HCT116 (cell line): ENCODE results near the gene ZXDC. TPM values are rescaled to one million over a fixed set of nuclear protein-coding genes. Genes with fewer than 3 reads are reported as not detected.

Experiments
- ATAC-seq: fragments of 200-7000 bp; cut with Tn5 transposase; 2 replicates; pipeline ENCODE4 v1.9.1; 2020; ENCODE audit warnings: mild to moderate bottlenecking, moderate library complexity
- BruUV-seq: library from RNA; stranded (reverse); fragments of 400-500 nt; replicated peaks from 2 replicates; lab custom pipeline; 2021; lab: Mats Ljungman, UMichigan
- CTCF ChIA-PET: fragments of 300-600 bp; sonication (Branson Sonifier 250); formaldehyde crosslinking; loops from one replicate; lab custom pipeline; 2021; ENCODE audit warnings: antibody characterized with exemption; lab: Charles Lee
- POLR2A ChIA-PET: fragments of 300-600, 350-600 bp; sonication (Branson Sonifier 250); formaldehyde crosslinking; loops from one replicate; lab custom pipeline; 2021; ENCODE audit warnings: antibody characterized with exemption; lab: Charles Lee
- RAD21 ChIA-PET, 2 experiments: fragments of 300-600 bp; sonication (Branson Sonifier 250); formaldehyde crosslinking; loops; one replicate each; lab custom pipeline; 2023; ENCODE audit warnings: low total read pairs in 2 of 2; ENCODE audit not compliant: uncharacterized antibody in 2 of 2, unreplicated experiment in 2 of 2, low non-redundant PET in 1 of 2; lab: Charles Lee
- DNase-seq: peaks from one replicate; pipeline ENCODE4 v3.0.0-alpha.2; 2010; ENCODE audit warnings: low read depth, low spot score
- H2AFZ ChIP-seq: fragments of 200-600 bp; shearing (Covaris generic), sonication (generic); 2 replicates; pipeline ENCODE4 v1.6.1; 2017; ENCODE audit warnings: low read depth, mixed run types, mixed read lengths, antibody characterized with exemption, low read length; ENCODE audit not compliant: poor library complexity, severe bottlenecking
- H3K27ac ChIP-seq: 2 replicates; pipeline ENCODE4 v1.5.1; 2012; ENCODE audit warnings: low read depth, low read length
- H3K27me3 ChIP-seq: fragments of 200-600 bp; sonication (generic); 2 replicates; pipeline ENCODE4 v1.6.1; 2016; ENCODE audit warnings: mixed run types, low read length, mixed read lengths; ENCODE audit not compliant: insufficient read depth
- H3K36me3 ChIP-seq, 2 experiments: fragments of 200-500 bp in 1 of 2; fragments of 200-600 bp in 1 of 2; sonication (Bioruptor generic) in 1 of 2; sonication (generic) in 1 of 2; 2 replicates each; pipeline versions ENCODE4 v1.5.1 to v1.6.1; 2014 to 2016; ENCODE audit warnings: low read length in 2 of 2, inconsistent platforms in 1 of 2, mixed read lengths in 1 of 2, mixed run types in 1 of 2; ENCODE audit not compliant: insufficient read depth in 2 of 2, control insufficient read depth in 1 of 2
- H3K4me1 ChIP-seq, 2 experiments: fragments of 200-600 bp in 1 of 2; sonication (generic) in 1 of 2; 2 replicates each; pipeline versions ENCODE4 v1.5.1 to v1.6.1; 2012 to 2017; ENCODE audit warnings: low read length in 2 of 2, inconsistent platforms in 1 of 2, mild to moderate bottlenecking in 1 of 2, mixed read lengths in 1 of 2, mixed run types in 1 of 2, moderate library complexity in 1 of 2; ENCODE audit not compliant: insufficient read depth in 2 of 2, control insufficient read depth in 1 of 2
- H3K4me2 ChIP-seq: fragments of 200-600 bp; sonication (generic); 2 replicates; pipeline ENCODE4 v1.6.1; 2017; ENCODE audit warnings: mixed run types, low read length, mixed read lengths
- H3K4me3 ChIP-seq, 2 experiments: fragments of 200-600 bp in 1 of 2; sonication (generic) in 1 of 2; replicated peaks in 1 of 2; 2 replicates each; pipeline ENCODE4 v1.5.1; 2011 to 2016; ENCODE audit warnings: low read length in 2 of 2, control low read depth in 1 of 2, low read depth in 1 of 2, mild to moderate bottlenecking in 1 of 2, mixed read lengths in 1 of 2, mixed run types in 1 of 2
- H3K79me2 ChIP-seq: fragments of 200-600 bp; sonication (generic); 2 replicates; pipeline ENCODE4 v1.6.1; 2017; ENCODE audit warnings: mild to moderate bottlenecking, mixed run types, low read length, moderate library complexity, mixed read lengths; ENCODE audit not compliant: insufficient read depth
- H3K9ac ChIP-seq: fragments of 200-600 bp; sonication (generic); 2 replicates; pipeline ENCODE4 v1.6.1; 2016; ENCODE audit warnings: low read length, mixed read lengths
- H3K9me2 ChIP-seq: fragments of 200-600 bp; sonication (generic), shearing (Covaris generic); 2 replicates; pipeline ENCODE4 v1.6.1; 2017; ENCODE audit warnings: mixed run types, mild to moderate bottlenecking, moderate library complexity; ENCODE audit not compliant: insufficient read depth
- H3K9me3 ChIP-seq, 2 experiments: fragments of 200-500 bp in 1 of 2; fragments of 200-600 bp in 1 of 2; sonication (Bioruptor generic) in 1 of 2; sonication (generic) in 1 of 2; 2 replicates each; pipeline ENCODE4 v1.6.1; 2014 to 2017; ENCODE audit warnings: low read length in 2 of 2, mixed read lengths in 2 of 2, inconsistent platforms in 1 of 2, low read depth in 1 of 2, mild to moderate bottlenecking in 1 of 2, mixed run types in 1 of 2, moderate library complexity in 1 of 2; ENCODE audit not compliant: control insufficient read depth in 1 of 2, insufficient read depth in 1 of 2
- H4K20me1 ChIP-seq: fragments of 200-600 bp; sonication (generic), shearing (Covaris generic); 2 replicates; pipeline ENCODE4 v1.6.1; 2017; ENCODE audit warnings: mixed run types, mild to moderate bottlenecking, moderate library complexity; ENCODE audit not compliant: insufficient read depth
- ATF3 ChIP-seq: IDR thresholded peaks from 2 replicates; pipeline ENCODE4 v1.6.1; 2012
- CBX3 ChIP-seq: IDR thresholded peaks from 2 replicates; pipeline ENCODE4 v1.6.1; 2012; ENCODE audit warnings: low read depth
- ELF1 ChIP-seq: IDR thresholded peaks from 2 replicates; pipeline ENCODE4 v1.6.1; 2012; ENCODE audit warnings: low read depth, borderline replicate concordance
- EZH2phosphoT487 ChIP-seq: fragments of 200-600 bp; IDR thresholded peaks from 2 replicates; pipeline ENCODE4 v1.6.1; 2018; ENCODE audit warnings: antibody characterized with exemption, borderline replicate concordance
- FOSL1 ChIP-seq: IDR thresholded peaks from 2 replicates; pipeline ENCODE4 v1.6.1; 2012; ENCODE audit warnings: low read depth
- JUND ChIP-seq: IDR thresholded peaks from 2 replicates; pipeline ENCODE4 v1.6.1; 2012
- POLR2A ChIP-seq: IDR thresholded peaks from 2 replicates; pipeline ENCODE4 v1.7.0; 2011; ENCODE audit warnings: borderline replicate concordance; ENCODE audit not compliant: insufficient read depth, insufficient read length; ENCODE audit errors: extremely low read depth
- RAD21 ChIP-seq: IDR thresholded peaks from 2 replicates; pipeline ENCODE4 v1.6.1; 2012; ENCODE audit warnings: low read depth, mild to moderate bottlenecking
- SIN3A ChIP-seq: IDR thresholded peaks from 2 replicates; pipeline ENCODE4 v1.6.1; 2012; ENCODE audit warnings: low read depth
- SP1 ChIP-seq: IDR thresholded peaks from 2 replicates; pipeline ENCODE4 v1.6.1; 2012; ENCODE audit warnings: low read depth
- TCF7L2 ChIP-seq: IDR thresholded peaks from 2 replicates; pipeline ENCODE4 v1.7.0; 2011; ENCODE audit warnings: borderline replicate concordance, inconsistent platforms; ENCODE audit not compliant: insufficient read depth, insufficient read length; ENCODE audit errors: extremely low read depth
- YY1 ChIP-seq: IDR thresholded peaks from 2 replicates; pipeline ENCODE4 v1.6.1; 2011; ENCODE audit warnings: low read length, low read depth, moderate library complexity, mild to moderate bottlenecking; ENCODE audit not compliant: insufficient replicate concordance; ENCODE audit errors: extremely low read depth
- ZBTB33 ChIP-seq: IDR thresholded peaks from 2 replicates; pipeline ENCODE4 v1.6.1; 2011; ENCODE audit warnings: mild to moderate bottlenecking, low read length, moderate library complexity; ENCODE audit not compliant: insufficient replicate concordance; ENCODE audit errors: extremely low read depth
- ZFX ChIP-seq: fragments of 450-650 bp; IDR thresholded peaks from 2 replicates; pipeline ENCODE4 v1.6.1; 2017
- ZNF274 ChIP-seq: fragments of 200-500 bp; sonication (Bioruptor generic); IDR thresholded peaks from 2 replicates; pipeline ENCODE4 v1.6.1; 2014; ENCODE audit warnings: mild to moderate bottlenecking, low read depth, low read length, inconsistent platforms
- intact Hi-C: fragments of 100-400 bp; cut with micrococcal nuclease; formaldehyde crosslinking; loops from 2 replicates; pipeline ENCODE4 v1.10.0; 2022
- total RNA-seq: library from RNA; stranded (reverse); gene quantifications from one replicate; pipeline ENCODE4 v1.2.1, GENCODE V29; 2021; ENCODE audit not compliant: unreplicated experiment

ZXDC gene
- total RNA-seq, 1 experiment from 2014 or later, result 29.9 TPM

GRCh38 chr3:126434264-126434590, 41.5 kb downstream of the ZXDC start:
- ChIA-PET RAD21 (no interaction called here), POLR2A (no interaction called here), CTCF (no interaction called here)
- BruUV-seq, result no TSS peak
- H3K4me1 ChIP-seq, result peaks cover 0 to 7% of the 10 kb centered on the region in 2 experiments; a peak in 1 of 4 replicates
- no peaks in the 10 kb centered on the region for H3K9me2 ChIP-seq
- H3K27ac ChIP-seq, result no peak overlapping the region
- H2AFZ ChIP-seq, result no peak overlapping the region
- H3K79me2 ChIP-seq, result no peaks in the 10 kb centered on the region
- ATAC-seq (no peak), DNase-seq (no peak)
- H3K4me3 ChIP-seq, result no peak overlapping the region
- H3K27me3 ChIP-seq, result no peaks in the 10 kb centered on the region
- TF ChIP-seq FOSL1 (no peak), RAD21 (no peak), ELF1 (no peak), ZNF274 (no peak), JUND (no peak), SP1 (no peak), TCF7L2 (no peak), CBX3 (no peak), EZH2phosphoT487 (no peak), SIN3A (no peak)
- no peak overlapping the region for H3K4me2 ChIP-seq
- H3K9me3 ChIP-seq, result no peaks in the 10 kb centered on the region
- peaks cover 0 to 5% of the 10 kb centered on the region in 2 experiments; a peak in 2 of 4 replicates for H3K36me3 ChIP-seq
- no peaks in the 10 kb centered on the region for H4K20me1 ChIP-seq
- intact Hi-C loops, result no loop called here
- H3K9ac ChIP-seq, result no peak overlapping the region

GRCh38 chr3:126433496-126434263, 42.0 kb downstream of the ZXDC start:
- H3K27me3 ChIP-seq, result no peaks in the 10 kb centered on the region
- H3K9me2 ChIP-seq, result no peaks in the 10 kb centered on the region
- H3K4me3 ChIP-seq, result no peak overlapping the region
- no peaks in the 10 kb centered on the region for H4K20me1 ChIP-seq
- no peak overlapping the region for H3K9ac ChIP-seq
- intact Hi-C loops, result no loop called here
- H3K36me3 ChIP-seq, result peaks cover 0 to 5% of the 10 kb centered on the region in 2 experiments; a peak in 2 of 4 replicates
- DNase-seq, result no peak
- no peaks in the 10 kb centered on the region for H3K9me3 ChIP-seq
- TF ChIP-seq ZFX (no peak), SIN3A (no peak), ATF3 (no peak), YY1 (no peak), POLR2A (no peak), ZNF274 (no peak), TCF7L2 (no peak), ZBTB33 (no peak)
- no peak; the same call in 1 of the 2 replicates for ATAC-seq
- BruUV-seq, result no TSS peak
- ChIA-PET POLR2A (no interaction called here), RAD21 (no interaction called here), CTCF (no interaction called here)
- H3K4me1 ChIP-seq, result peaks cover 0 to 7% of the 10 kb centered on the region in 2 experiments; a peak in 1 of 4 replicates
- no peak overlapping the region for H3K27ac ChIP-seq
- no peak overlapping the region for H3K4me2 ChIP-seq
- no peak overlapping the region for H2AFZ ChIP-seq
- H3K79me2 ChIP-seq, result no peaks in the 10 kb centered on the region
